GM21360 (cell line): Measurements from ENCODE around the gene PALLD.

Experiments used
- ATAC-seq: cut with Tn5 transposase; IDR thresholded peaks from one replicate; pipeline ENCODE4 v1.9.1; 2021; ENCODE audit warnings: mild to moderate bottlenecking, moderate library complexity; ENCODE audit not compliant: unreplicated experiment

The PALLD gene

GRCh38 chr4:168555437-168555836 is 58.6 kb downstream of the PALLD start:
- no peak for ATAC-seq

GRCh38 chr4:168557658-168558057 is 60.8 kb downstream of the PALLD start:
- ATAC-seq: no peak

GRCh38 chr4:168558599-168558998 is 61.7 kb downstream of the PALLD start:
- ATAC-seq: no peak

DNA sequence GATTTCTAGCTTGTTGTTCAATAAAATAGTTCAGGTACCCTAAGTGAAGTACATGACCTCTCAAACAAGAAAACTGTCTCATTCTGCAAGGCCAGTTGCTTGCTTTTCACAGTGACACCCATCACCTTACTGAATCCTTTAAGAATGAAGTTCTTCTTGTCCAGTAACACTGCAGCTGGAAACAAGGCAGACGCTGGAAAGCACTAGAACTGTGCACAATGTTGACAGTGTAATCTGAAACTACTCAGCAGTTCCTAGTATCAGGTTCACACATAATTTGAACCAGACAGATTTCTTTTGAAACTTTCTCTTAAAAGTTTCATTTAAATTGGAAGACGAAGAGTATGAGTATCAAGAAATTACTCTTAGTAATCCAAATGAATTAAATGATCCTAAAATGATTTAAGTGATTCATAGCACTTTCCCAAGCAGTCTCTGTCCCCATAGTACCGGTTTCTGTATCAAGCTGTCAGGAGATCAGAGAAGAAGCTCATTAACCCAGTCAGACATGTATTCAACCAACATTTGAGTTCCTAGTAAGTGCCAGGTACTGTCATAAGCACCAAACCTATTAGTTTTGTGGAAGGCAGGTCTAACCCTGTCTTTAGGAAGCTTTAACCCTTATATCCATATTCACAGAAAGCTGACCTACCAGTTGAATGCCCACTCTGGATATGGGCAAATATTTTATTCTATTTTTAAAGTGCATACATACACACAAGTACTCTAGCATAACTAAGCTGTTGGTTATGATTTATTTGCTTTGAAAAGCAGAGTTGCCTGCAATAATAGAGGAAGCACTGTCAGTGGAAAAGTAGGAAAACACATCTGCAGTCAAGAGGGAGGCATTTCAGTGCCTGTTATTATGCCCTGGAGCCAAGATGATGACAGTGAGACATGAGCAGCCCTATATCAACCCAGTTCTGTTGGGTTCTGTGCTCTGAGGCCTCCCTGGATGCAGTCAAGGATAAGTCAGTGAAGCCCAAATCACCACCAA is 63.6 kb downstream of the PALLD start:
- no peak for ATAC-seq

DNA sequence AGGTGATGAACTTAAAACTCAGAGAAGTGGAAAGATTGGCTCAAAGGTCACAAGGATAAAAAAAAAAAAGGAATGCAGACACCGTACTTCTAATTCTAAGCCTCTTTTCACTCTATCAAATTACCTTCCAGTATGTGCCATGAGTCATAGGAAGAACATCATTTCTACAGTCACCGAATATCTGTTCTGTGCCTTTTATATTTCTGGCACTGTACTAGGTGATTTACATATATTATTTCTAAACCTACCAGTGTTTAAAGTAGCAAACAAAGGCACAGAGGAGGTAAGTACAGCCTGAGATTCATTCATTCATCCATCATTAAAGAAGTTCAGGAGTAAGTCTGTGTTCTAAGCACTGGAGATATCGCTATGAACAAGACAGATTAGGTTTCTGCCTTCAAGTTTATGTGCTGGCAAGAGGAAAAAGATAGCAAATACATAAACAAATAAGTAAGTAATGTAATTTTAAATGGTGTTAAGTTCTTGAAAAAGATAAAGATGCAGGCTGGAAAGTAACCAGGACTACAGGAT is 65.3 kb downstream of the PALLD start:
- no peak for ATAC-seq

- no peak for ATAC-seq
These were observed 67.2 kb downstream of the PALLD start for GRCh38 chr4:168564023-168564422.

GRCh38 chr4:168565130-168565529 is 68.3 kb downstream of the PALLD start:
- no peak for ATAC-seq

GRCh38 chr4:168566726-168567125 is 69.9 kb downstream of the PALLD start:
- ATAC-seq: no peak

- no peak for ATAC-seq
These were observed 72.4 kb downstream of the PALLD start for GRCh38 chr4:168569066-168569930.

DNA sequence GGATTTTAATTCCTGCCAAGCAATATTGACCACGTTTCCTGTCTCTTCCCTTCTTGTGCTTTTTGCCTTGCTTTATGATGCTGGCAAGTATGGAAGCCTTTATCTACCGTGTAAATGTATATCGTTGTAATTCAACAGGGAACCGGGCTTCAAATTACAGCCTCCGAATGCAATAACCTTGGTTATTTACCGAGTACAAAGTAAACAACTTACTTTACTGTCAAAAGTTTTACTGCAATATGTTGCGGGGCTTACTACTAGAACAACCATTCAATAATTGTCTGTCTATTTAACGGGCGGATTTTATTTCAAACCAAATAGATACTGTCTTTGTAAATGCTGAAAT is 73.1 kb downstream of the PALLD start:
- no peak for ATAC-seq

- ATAC-seq: no peak
These were observed 73.6 kb downstream of the PALLD start for GRCh38 chr4:168570466-168570865.

DNA sequence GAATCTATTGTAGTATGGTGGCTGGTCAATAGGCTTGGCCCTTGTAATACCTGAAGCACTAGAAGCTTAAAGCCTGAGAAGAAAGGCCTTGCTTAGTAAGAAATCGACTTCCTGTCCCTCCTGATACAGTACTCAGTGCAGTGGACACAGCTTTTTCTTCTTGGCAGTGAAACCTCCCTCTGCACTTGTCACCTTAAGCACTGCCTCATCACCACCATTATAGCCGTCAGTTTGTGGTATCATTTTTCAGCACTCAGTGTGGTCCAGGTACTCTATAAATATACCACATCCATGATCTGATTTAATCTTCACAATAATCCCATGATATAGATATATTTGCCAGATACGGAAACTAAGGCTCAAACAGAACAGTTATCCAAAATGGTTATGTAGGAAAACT is 75.2 kb downstream of the PALLD start:
- ATAC-seq: no peak

- no peak for ATAC-seq
These were observed 77.0 kb downstream of the PALLD start for GRCh38 chr4:168573870-168574269.

DNA sequence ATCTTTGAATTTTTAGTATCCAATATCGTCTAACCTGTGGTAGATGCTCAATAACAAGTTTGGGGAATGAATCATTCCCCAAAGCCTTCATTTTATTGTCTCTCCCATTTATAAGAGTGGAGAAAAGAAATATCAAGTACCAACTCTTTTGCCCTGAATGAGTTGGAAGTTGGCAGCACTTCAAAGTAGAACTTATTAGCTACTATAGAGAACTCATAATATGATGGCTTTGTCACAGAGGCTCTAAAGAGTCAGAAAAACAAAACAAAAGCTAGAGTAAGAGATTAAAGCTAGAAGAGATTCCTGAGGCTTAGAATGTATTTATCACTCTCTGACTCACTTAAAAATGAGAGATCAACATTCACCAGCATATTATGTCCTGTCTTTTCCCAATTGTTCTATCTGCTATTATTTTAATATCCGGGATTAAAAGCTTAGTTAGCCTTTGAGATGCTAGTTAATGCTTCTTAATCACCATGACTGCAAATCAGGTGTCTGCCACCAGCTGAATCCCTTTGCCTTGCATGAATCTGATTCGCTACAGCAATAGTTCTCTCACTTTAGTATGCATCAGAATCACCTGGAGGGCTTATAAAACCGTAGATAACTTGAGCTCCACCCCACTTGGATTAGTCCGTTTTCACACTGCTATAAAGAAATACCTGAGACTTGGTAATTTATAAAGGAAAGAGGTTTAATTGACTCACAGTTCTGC is 77.9 kb downstream of the PALLD start:
- no peak for ATAC-seq

DNA sequence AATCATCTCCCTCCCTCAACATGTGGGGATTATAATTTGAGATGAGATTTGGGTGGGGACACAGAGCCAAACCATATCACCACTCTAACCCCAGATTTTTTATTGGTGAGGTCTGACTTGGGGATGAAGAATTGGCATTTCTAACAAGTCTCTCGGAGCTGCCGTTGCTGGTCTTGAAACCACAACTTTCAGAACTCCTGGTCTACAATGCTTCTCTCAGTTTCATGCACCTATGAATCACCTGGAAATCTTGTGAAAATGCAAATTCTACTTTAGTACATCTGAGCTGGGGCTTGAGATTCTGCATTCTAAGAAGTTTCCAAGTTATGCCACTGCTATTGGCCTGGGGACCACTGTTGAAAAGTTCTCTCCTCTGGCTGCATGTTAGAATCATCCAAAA is 78.6 kb downstream of the PALLD start:
- ATAC-seq: no peak

GRCh38 chr4:168577624-168578023 is 80.8 kb downstream of the PALLD start:
- no peak for ATAC-seq

- no peak for ATAC-seq
These were observed 83.4 kb downstream of the PALLD start for GRCh38 chr4:168580228-168580627.

DNA sequence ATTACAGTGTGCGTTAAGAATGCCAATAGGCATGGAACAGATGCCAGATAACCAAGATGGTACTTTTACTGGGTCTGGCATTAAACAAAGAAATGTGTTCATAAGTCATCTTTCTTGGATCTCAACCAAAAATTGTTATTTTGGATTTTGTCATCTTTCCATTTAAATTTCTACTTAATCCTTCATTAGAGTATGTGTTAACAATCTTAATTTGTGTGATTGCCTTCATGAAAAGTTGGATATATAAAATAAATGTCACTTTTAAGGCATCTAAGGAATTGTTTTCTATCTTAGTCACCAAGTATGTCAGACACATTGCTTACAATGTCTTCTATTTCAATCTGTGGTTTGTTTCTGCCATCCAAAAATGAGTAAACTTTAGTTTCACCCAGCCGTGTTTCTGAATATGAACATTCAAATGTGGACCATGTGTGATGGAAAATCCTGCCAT is 87.5 kb downstream of the PALLD start:
- peak; percentile 63 for ATAC-seq

DNA sequence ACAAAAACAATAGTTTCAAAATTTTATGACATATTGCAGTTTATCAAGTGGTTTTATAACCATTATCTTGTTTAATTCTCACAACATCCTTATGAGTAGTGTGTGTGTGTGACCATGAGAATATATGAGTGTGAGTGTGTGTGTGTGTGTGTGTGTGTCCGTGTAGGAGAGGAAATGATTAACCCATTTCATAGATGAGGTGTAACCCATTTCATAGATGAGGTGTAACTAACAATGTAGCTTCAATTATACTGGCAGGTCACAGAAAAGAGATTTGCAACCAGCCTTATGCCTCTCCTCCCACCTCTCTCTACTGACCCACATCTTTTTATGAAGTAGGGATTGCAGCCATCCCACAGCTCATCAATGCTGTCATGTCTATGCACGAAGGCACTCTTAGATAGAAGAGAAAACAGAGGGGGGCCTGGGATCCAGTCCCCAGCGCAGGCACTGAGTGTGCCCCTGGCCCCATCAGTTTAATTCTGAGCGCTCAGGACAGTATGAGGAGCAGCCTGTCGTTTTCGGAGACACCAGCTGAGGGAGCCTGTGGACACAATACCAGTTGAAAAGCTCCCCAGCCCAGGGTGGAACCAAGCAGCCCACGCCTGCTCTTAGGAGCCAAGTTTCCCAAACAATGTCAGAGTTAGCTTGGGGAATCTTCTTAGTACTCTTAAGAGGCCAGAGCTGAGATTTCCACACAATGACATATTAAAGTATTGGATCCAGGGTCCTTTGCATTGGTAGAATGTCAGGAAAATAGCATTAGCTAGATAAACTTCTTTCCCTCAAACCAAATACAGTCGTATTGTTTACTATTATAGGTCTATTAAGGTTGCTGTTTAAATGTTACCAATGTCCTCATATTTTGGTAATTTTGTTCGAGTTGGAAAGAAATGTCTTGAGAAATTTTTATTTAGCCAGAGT is 88.6 kb downstream of the PALLD start:
- peak; percentile 92 for ATAC-seq

GRCh38 chr4:168586926-168587325 is 90.1 kb downstream of the PALLD start:
- ATAC-seq: no peak
